Gastrocnemius medialis (tissue), 4 donors: Measurements from ENCODE around the gene LPAR3.

ENCODE experiments used
- CTCF ChIP-seq, 5 experiments: fragments of 450-650 bp in 3 of 5; fragments of 200-600 bp in 2 of 5; sonication (generic) in 2 of 5; IDR thresholded peaks in 4 of 5; conservative IDR thresholded peaks in 1 of 5; 1 replicate in 4 of 5; 2 replicates in 1 of 5; pipeline ENCODE4 v1.5.1; 2016 to 2019; ENCODE audit warnings: antibody characterized with exemption in 5 of 5, mild to moderate bottlenecking in 3 of 5, moderate library complexity in 3 of 5
- POLR2A ChIP-seq, 2 donors: fragments of 450-650 bp; IDR thresholded peaks; one replicate each; pipeline ENCODE4 v1.6.1; 2017; ENCODE audit warnings: antibody characterized with exemption in 2 of 2, mild to moderate bottlenecking in 2 of 2, moderate library complexity in 2 of 2

- TF ChIP-seq CTCF (IDR thresholded peaks at IDR 0.05 in 4 of 5, conservative IDR thresholded peaks at IDR 0.05 in 1 of 5) (no peak), POLR2A (IDR thresholded peaks at IDR 0.05) (no peak)
Observed at GRCh38 chr1:84839544-84839943, 53.5 kb downstream of the LPAR3 start.
